Stomach (tissue), 4 donors: ENCODE measurements around the gene FAR1.

Source experiments
- EP300 ChIP-seq: sonication (generic); formaldehyde crosslinking; IDR thresholded peaks from one replicate; pipeline ENCODE4 v1.6.1; 2017; ENCODE audit warnings: antibody characterized with exemption
- TF ChIP-seq, protein P1 (sequence below), 7 experiments: fragments of 450-650 bp in 4 of 7; fragments of 200-600 bp in 3 of 7; sonication (generic) in 3 of 7; IDR thresholded peaks; one replicate each; pipeline ENCODE4 v1.5.1; 2016 to 2019; ENCODE audit warnings: antibody characterized with exemption in 7 of 7, control low read depth in 2 of 7, mild to moderate bottlenecking in 1 of 7

DNA sequence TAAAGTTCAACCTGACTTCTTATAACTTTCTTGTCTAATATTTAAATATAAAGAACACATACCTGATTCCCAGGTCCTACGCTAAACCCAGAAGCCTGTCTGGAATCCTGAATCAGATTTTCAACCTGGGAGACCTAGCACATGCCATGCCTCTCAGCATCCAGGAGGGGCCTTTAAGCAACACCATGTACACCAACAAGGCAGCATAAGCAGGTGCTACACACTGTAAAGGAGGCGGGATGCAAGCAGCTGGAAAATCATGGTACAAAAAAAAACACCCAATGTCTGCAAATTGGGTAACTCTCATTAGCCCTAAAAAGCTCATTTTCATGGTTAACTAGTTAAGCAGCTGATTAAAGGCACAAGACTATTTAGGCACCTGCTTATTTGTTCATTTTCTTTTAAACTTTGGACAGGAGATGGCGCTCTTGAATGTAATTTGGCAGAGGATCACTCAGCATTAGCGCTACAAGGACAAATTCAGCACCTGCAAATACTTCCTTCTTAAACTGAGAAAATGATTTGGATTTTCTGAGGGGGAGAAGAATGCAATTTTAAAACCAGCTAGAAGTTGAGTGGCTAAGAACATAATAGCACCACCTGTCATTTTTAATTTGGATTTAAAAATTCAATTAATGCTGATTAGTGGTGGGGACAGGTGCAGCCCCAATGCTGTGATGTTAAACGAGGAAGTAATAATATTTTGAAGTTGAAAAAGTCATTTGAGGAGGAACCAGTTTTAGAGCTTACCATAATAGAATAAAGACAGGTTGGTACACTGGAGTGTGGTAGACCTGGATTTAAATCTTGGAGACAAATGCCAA lies 104.0 kb downstream of the FAR1 start:
- TF ChIP-seq, protein P1, sequence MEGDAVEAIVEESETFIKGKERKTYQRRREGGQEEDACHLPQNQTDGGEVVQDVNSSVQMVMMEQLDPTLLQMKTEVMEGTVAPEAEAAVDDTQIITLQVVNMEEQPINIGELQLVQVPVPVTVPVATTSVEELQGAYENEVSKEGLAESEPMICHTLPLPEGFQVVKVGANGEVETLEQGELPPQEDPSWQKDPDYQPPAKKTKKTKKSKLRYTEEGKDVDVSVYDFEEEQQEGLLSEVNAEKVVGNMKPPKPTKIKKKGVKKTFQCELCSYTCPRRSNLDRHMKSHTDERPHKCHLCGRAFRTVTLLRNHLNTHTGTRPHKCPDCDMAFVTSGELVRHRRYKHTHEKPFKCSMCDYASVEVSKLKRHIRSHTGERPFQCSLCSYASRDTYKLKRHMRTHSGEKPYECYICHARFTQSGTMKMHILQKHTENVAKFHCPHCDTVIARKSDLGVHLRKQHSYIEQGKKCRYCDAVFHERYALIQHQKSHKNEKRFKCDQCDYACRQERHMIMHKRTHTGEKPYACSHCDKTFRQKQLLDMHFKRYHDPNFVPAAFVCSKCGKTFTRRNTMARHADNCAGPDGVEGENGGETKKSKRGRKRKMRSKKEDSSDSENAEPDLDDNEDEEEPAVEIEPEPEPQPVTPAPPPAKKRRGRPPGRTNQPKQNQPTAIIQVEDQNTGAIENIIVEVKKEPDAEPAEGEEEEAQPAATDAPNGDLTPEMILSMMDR (IDR thresholded peaks at IDR 0.05): peak in 3 of 7 experiments; percentile 27 to 49 (median 39)
- TF ChIP-seq EP300: no peak
